Left ventricle myocardium inferior (tissue), 1 donor: ENCODE data around the gene IL15RA. TPM values are rescaled to one million over a fixed set of nuclear protein-coding genes. Genes with fewer than 3 reads are reported as not detected.
A peak's percentile ranks its signal among the peaks of the same experiment; 100 is the strongest.

Experiments used
- DNase-seq: peaks from one replicate; pipeline ENCODE4 v3.0.0-alpha.2; 2020
- H3K27ac ChIP-seq: fragments of 200-600 bp; replicated peaks from 2 replicates; pipeline ENCODE4 v1.8.0; 2021
- H3K27me3 ChIP-seq: fragments of 200-600 bp; 2 replicates; pipeline ENCODE4 v1.8.0; 2021; ENCODE audit warnings: low read depth
- H3K36me3 ChIP-seq: fragments of 200-600 bp; 2 replicates; pipeline ENCODE4 v1.8.0; 2021
- H3K4me1 ChIP-seq: fragments of 200-600 bp; 2 replicates; pipeline ENCODE4 v1.8.0; 2021
- H3K4me3 ChIP-seq: fragments of 200-600 bp; 2 replicates; pipeline ENCODE4 v1.8.0; 2021; ENCODE audit warnings: mild to moderate bottlenecking, moderate library complexity
- H3K9me3 ChIP-seq: fragments of 200-600 bp; replicated peaks from 2 replicates; pipeline ENCODE4 v1.8.0; 2021
- CTCF ChIP-seq: fragments of 200-600 bp; IDR thresholded peaks from 2 replicates; pipeline ENCODE4 v1.8.0; 2021; ENCODE audit warnings: antibody characterized with exemption, mild to moderate bottlenecking, borderline replicate concordance
- intact Hi-C: fragments of 100-400 bp; cut with micrococcal nuclease; formaldehyde crosslinking; loops from one replicate; pipeline ENCODE4 v1.11.0; 2022
- total RNA-seq: library from RNA; stranded (reverse); fragmentation: NEBNext Ultra II Directional; extraction: Animal tissue kit (Norgen Biotek cat#: 25700); gene quantifications from one replicate; pipeline ENCODE4 v1.2.1, GENCODE V29; 2021
- donor health status: DM: no; HTN: yes; CAD: no; lungs with severe emphysema.

Gene IL15RA
- total RNA-seq, 1 donor from 2014 or later, result 6.0 TPM

- no peak for TF ChIP-seq CTCF
- Histone ChIP-seq H3K4me1 (peaks cover 29% of the 10 kb centered on the region), H3K36me3 (peaks cover 30% of the 10 kb centered on the region), H3K9me3 (no peaks in the 10 kb centered on the region), H3K4me3 (no peak overlapping the region), H3K27ac (no peak overlapping the region), H3K27me3 (peaks cover 3% of the 10 kb centered on the region)
- intact Hi-C loops, result no loop called here
- no peak for DNase-seq
These were observed 24.5 kb downstream of the IL15RA start for GRCh38 chr10:5952731-5953385.

GRCh38 chr10:5951721-5952407, 25.5 kb downstream of the IL15RA start:
- Histone ChIP-seq H3K36me3 (peaks cover 30% of the 10 kb centered on the region), H3K4me1 (peaks cover 30% of the 10 kb centered on the region), H3K4me3 (no peak overlapping the region), H3K27ac (peak overlapping the region; percentile 63), H3K9me3 (no peaks in the 10 kb centered on the region), H3K27me3 (peaks cover 3% of the 10 kb centered on the region)
- no peak for TF ChIP-seq CTCF
- intact Hi-C loops, result no loop called here
- no peak for DNase-seq

GRCh38 chr10:5951167-5951711, 26.1 kb downstream of the IL15RA start:
- no peaks in the 10 kb centered on the region for H3K9me3 ChIP-seq
- H3K4me1 ChIP-seq, result peaks cover 36% of the 10 kb centered on the region
- H3K27ac ChIP-seq, result peak overlapping the region; percentile 63
- H3K4me3 ChIP-seq, result no peak overlapping the region
- TF ChIP-seq CTCF, result no peak
- peaks cover 3% of the 10 kb centered on the region for H3K27me3 ChIP-seq
- intact Hi-C loops, result no loop called here
- peaks cover 30% of the 10 kb centered on the region for H3K36me3 ChIP-seq
- DNase-seq, result peak; percentile 38

- peaks cover 55% of the 10 kb centered on the region for H3K4me1 ChIP-seq
These were observed 28.2 kb downstream of the IL15RA start for GRCh38 chr10:5949009-5949759.

More at GRCh38 chr10:5949009-5949759, 28.2 kb downstream of the IL15RA start:
- Histone ChIP-seq H3K36me3 (peaks cover 13% of the 10 kb centered on the region), H3K9me3 (no peaks in the 10 kb centered on the region), H3K4me3 (no peak overlapping the region), H3K27ac (peak overlapping the region; percentile 63), H3K27me3 (peaks cover 3% of the 10 kb centered on the region)
- peak; percentile 59 for TF ChIP-seq CTCF
- peak; percentile 59 for DNase-seq
- intact Hi-C loops, result no loop called here
